Brain microvascular endothelial cell (primary cell): ENCODE measurements around the gene ARTN.

Experiments
- DNase-seq: peaks from one replicate; pipeline ENCODE4 v3.0.0-alpha.2; 2020
- H3K27ac ChIP-seq: fragments of 250-450 bp; sonication (Bioruptor Pico); 2 replicates; pipeline ENCODE4 v1.5.1; 2020; ENCODE audit warnings: mild to moderate bottlenecking, moderate library complexity
- H3K27me3 ChIP-seq: fragments of 250-450 bp; sonication (Bioruptor Pico); replicated peaks from 2 replicates; pipeline ENCODE4 v1.5.1; 2020; ENCODE audit warnings: mild to moderate bottlenecking
- H3K36me3 ChIP-seq: fragments of 250-450 bp; sonication (Bioruptor Pico); replicated peaks from 2 replicates; pipeline ENCODE4 v1.5.1; 2020; ENCODE audit warnings: mild to moderate bottlenecking
- H3K4me3 ChIP-seq: 2 replicates; pipeline ENCODE4 v1.5.1; 2011; ENCODE audit warnings: low read depth, mild to moderate bottlenecking, control low read depth, low read length, moderate library complexity
- CTCF ChIP-seq: IDR thresholded peaks from 2 replicates; pipeline ENCODE4 v1.5.1; 2011; ENCODE audit warnings: low read depth, mild to moderate bottlenecking, moderate library complexity, low read length, control low read depth, inconsistent platforms; ENCODE audit errors: missing control alignments
- in situ Hi-C: cut with HindIII; loops from 2 replicates; pipeline ENCODE4 v1.10.0; 2017; ENCODE audit warnings: low sequenced_read_pairs, low pct_ligation_motif_present

The ARTN gene

GRCh38 chr1:43914576-43915525 lies 18.8 kb upstream of the ARTN start:
- in situ Hi-C loops = no loop called here
- H3K4me3 ChIP-seq = no peak overlapping the region
- TF ChIP-seq CTCF = no peak
- no peak overlapping the region for H3K27ac ChIP-seq
- no peak for DNase-seq
- H3K36me3 ChIP-seq = no peaks in the 10 kb centered on the region
- H3K27me3 ChIP-seq = no peaks in the 10 kb centered on the region

GRCh38 chr1:43919906-43920305 lies 13.7 kb upstream of the ARTN start:
- Histone ChIP-seq H3K27me3 (no peaks in the 10 kb centered on the region), H3K4me3 (no peak overlapping the region), H3K27ac (no peak overlapping the region), H3K36me3 (no peaks in the 10 kb centered on the region)
- in situ Hi-C loops = no loop called here
- DNase-seq = no peak
- TF ChIP-seq CTCF = no peak

GRCh38 chr1:43921022-43921421 lies 12.6 kb upstream of the ARTN start:
- Histone ChIP-seq H3K4me3 (no peak overlapping the region), H3K36me3 (no peaks in the 10 kb centered on the region), H3K27me3 (no peaks in the 10 kb centered on the region), H3K27ac (no peak overlapping the region)
- no peak for TF ChIP-seq CTCF
- in situ Hi-C loops = no loop called here
- DNase-seq = no peak

GRCh38 chr1:43924516-43924915 lies 9.1 kb upstream of the ARTN start:
- no peak overlapping the region for H3K27ac ChIP-seq
- no peaks in the 10 kb centered on the region for H3K36me3 ChIP-seq
- H3K27me3 ChIP-seq = no peaks in the 10 kb centered on the region
- no peak for DNase-seq
- H3K4me3 ChIP-seq = no peak overlapping the region
- no peak for TF ChIP-seq CTCF
- in situ Hi-C loops = no loop called here

- no peaks in the 10 kb centered on the region for H3K27me3 ChIP-seq
- no peak overlapping the region for H3K4me3 ChIP-seq
- no peak for DNase-seq
- H3K36me3 ChIP-seq = peaks cover 2% of the 10 kb centered on the region
- H3K27ac ChIP-seq = no peak overlapping the region
- no peak for TF ChIP-seq CTCF
- in situ Hi-C loops = loop anchor here (25.0 kb wide), 1 partner anchor 164 kb away; no protein-coding TSS in a partner anchor
Observed at GRCh38 chr1:43925846-43926245, 7.8 kb upstream of the ARTN start.
